ENCODE data around the gene NNT. TPM values are rescaled to one million over a fixed set of nuclear protein-coding genes. Genes with fewer than 3 reads are reported as not detected.

The NNT gene
- total and polyA plus RNA-seq, 10 of the 15 experiments (the other 5 are each of a cell fraction or from before 2014, with no cell fraction given) = 20.8 to 73.1 (median 51.9) TPM

- no peak for TF ChIP-seq TARDBP (IDR thresholded peaks at IDR 0.05; ENCODE audit: borderline replicate concordance)
- 0 out of 2 replicates have a peak, but pooled peaks have one; percentile 5 for TF ChIP-seq CBFB (IDR thresholded peaks at IDR 0.05; ENCODE audit: low read depth)
- TF ChIP-seq ZNF687 (IDR thresholded peaks at IDR 0.05) = peak; percentile 83
- TF ChIP-seq NFIC (IDR thresholded peaks at IDR 0.05; ENCODE audit: low read depth, low read length) = no peak
- peak; percentile 93 for TF ChIP-seq POLR2A (IDR thresholded peaks at IDR 0.05; ENCODE audit: low read depth, low read length)
- TF ChIP-seq TCF3 (IDR thresholded peaks at IDR 0.05; ENCODE audit: borderline replicate concordance, insufficient read depth, low read depth, low read length) = 0 out of 2 replicates have a peak, but pooled peaks have one; percentile 40
- no peak for TF ChIP-seq ZZZ3 (IDR thresholded peaks at IDR 0.05; ENCODE audit: control insufficient read depth, insufficient read length, low read depth)
- TF ChIP-seq USF2 (IDR thresholded peaks at IDR 0.05; ENCODE audit: borderline replicate concordance, low read depth, low read length) = peak; percentile 72
- TF ChIP-seq MAX (IDR thresholded peaks at IDR 0.05; ENCODE audit: low read depth, low read length) = peak; percentile 84
- 0 out of 2 replicates have a peak, but pooled peaks have one; percentile 55 for TF ChIP-seq BACH1 (IDR thresholded peaks at IDR 0.05; ENCODE audit: borderline replicate concordance)
- no peak for TF ChIP-seq SRF (IDR thresholded peaks at IDR 0.05; ENCODE audit: low read depth in 2 of 2, low read length in 2 of 2)
- peak; percentile 76 for TF ChIP-seq MXI1 (IDR thresholded peaks at IDR 0.05; ENCODE audit: low read depth, low read length)
- 0 out of 2 replicates have a peak, but pooled peaks have one; percentile 15 for TF ChIP-seq CBX5 (IDR thresholded peaks at IDR 0.05; ENCODE audit: low read depth)
- TF ChIP-seq E4F1 (IDR thresholded peaks at IDR 0.05; ENCODE audit: borderline replicate concordance, partially characterized antibody) = peak; percentile 44
- 0 out of 3 replicates have a peak, but pooled peaks have one; percentile 61 for TF ChIP-seq POU2F2 (IDR thresholded peaks at IDR 0.05; ENCODE audit: borderline replicate concordance, low read depth, low read length)
- peak; percentile 34; a peak in 2 of 4 replicates for TF ChIP-seq IKZF2 (IDR thresholded peaks at IDR 0.05)
- TF ChIP-seq LARP7 (IDR thresholded peaks at IDR 0.05) = no peak
- TF ChIP-seq ASH2L (IDR thresholded peaks at IDR 0.05; ENCODE audit: borderline replicate concordance, low read depth) = no peak; the same call in 1 of the 2 replicates
- TF ChIP-seq GATAD2B (conservative IDR thresholded peaks at IDR 0.05; ENCODE audit: low read depth) = peak; percentile 90; the same call in 1 of the 2 replicates
- peak; percentile 51 for TF ChIP-seq POLR2AphosphoS2 (IDR thresholded peaks at IDR 0.05; ENCODE audit: low read depth, low read length)
Observed at GRCh38 chr5:43602461-43603343, at the start of gene NNT (continued).

All from GM12878 (cell line).